H1 (cell line): ENCODE measurements around the gene ARSB. TPM values are rescaled to one million over a fixed set of nuclear protein-coding genes. Genes with fewer than 3 reads are reported as not detected.
"Not testable (repeated sequence)": the region's sequence is repeated elsewhere in the genome, so short reads cannot be mapped to it uniquely, and the experiment has no call there.

Experiments
- CTCF ChIA-PET: fragments of 300-600 bp; sonication (Branson Sonifier 250); formaldehyde crosslinking; loops from one replicate; lab custom pipeline; 2021; ENCODE audit not compliant: partially characterized antibody; lab: Charles Lee
- POLR2A ChIA-PET: fragments of 300-600 bp; sonication (Branson Sonifier 250); formaldehyde crosslinking; loops from one replicate; lab custom pipeline; 2021; ENCODE audit warnings: inconsistent platforms; ENCODE audit not compliant: partially characterized antibody; lab: Charles Lee
- DNase-seq, 2 experiments: peaks; one replicate each; pipeline versions ENCODE4 v3.0.0 to v3.0.0-alpha.2; 2010 to 2022; ENCODE audit warnings: low spot score in 2 of 2, low read depth in 1 of 2, mixed read lengths in 1 of 2
- FAIRE-seq: peaks from 2 replicates; lab custom pipeline; 2011; peaks lifted over from hg19 to GRCh38; lab: Jason Lieb, UNC
- H2AFZ ChIP-seq: 2 replicates; pipeline ENCODE4 v1.8.1; 2012; ENCODE audit warnings: low read length, inconsistent platforms
- H2AK5ac ChIP-seq: 2 replicates; pipeline ENCODE4 v1.6.1; 2013; ENCODE audit warnings: low read depth, low read length
- H2BK120ac ChIP-seq: replicated peaks from 2 replicates; pipeline ENCODE3; 2013; ENCODE audit warnings: low read depth, low read length, inconsistent platforms
- H2BK12ac ChIP-seq: 2 replicates; pipeline ENCODE4 v1.6.1; 2013; ENCODE audit warnings: low read depth, low read length
- H2BK15ac ChIP-seq: 2 replicates; pipeline ENCODE4 v1.6.1; 2013; ENCODE audit warnings: low read length
- H2BK20ac ChIP-seq: 2 replicates; pipeline ENCODE4 v1.6.1; 2013; ENCODE audit warnings: low read length
- H2BK5ac ChIP-seq: 2 replicates; pipeline ENCODE4 v1.6.1; 2013; ENCODE audit warnings: low read depth, low read length
- H3K14ac ChIP-seq: 2 replicates; pipeline ENCODE4 v1.6.1; 2013; ENCODE audit warnings: inconsistent platforms; ENCODE audit not compliant: insufficient read length
- H3K18ac ChIP-seq: 2 replicates; pipeline ENCODE4 v1.6.1; 2013; ENCODE audit warnings: low read length; ENCODE audit errors: extremely low read depth
- H3K23ac ChIP-seq: 2 replicates; pipeline ENCODE4 v1.6.1; 2013; ENCODE audit warnings: inconsistent platforms; ENCODE audit not compliant: insufficient read length
- H3K23me2 ChIP-seq: 2 replicates; pipeline ENCODE4 v1.6.1; 2013; ENCODE audit warnings: low read depth, low read length
- H3K27ac ChIP-seq: 2 replicates; pipeline ENCODE4 v1.6.1; 2011; ENCODE audit warnings: low read depth, low read length, inconsistent platforms
- H3K27me3 ChIP-seq, 4 experiments: replicated peaks in 1 of 4; 1 replicate in 1 of 4; 2 replicates in 3 of 4; pipeline versions ENCODE4 v1.6.1 to v1.8.1; 2011 to 2013; ENCODE audit warnings: low read length in 3 of 4, mild to moderate bottlenecking in 3 of 4, inconsistent platforms in 2 of 4, mixed read lengths in 2 of 4, moderate library complexity in 1 of 4; ENCODE audit not compliant: control insufficient read depth in 3 of 4, insufficient read depth in 3 of 4; ENCODE audit errors: extremely low read depth in 1 of 4
- H3K36me3 ChIP-seq, 4 experiments: 2 replicates each; pipeline versions ENCODE4 v1.6.1 to v1.8.1; 2011 to 2013; ENCODE audit warnings: mild to moderate bottlenecking in 4 of 4, low read length in 3 of 4, moderate library complexity in 2 of 4, control low read depth in 1 of 4, inconsistent platforms in 1 of 4; ENCODE audit not compliant: insufficient read depth in 4 of 4, control insufficient read depth in 2 of 4
- H3K4ac ChIP-seq: replicated peaks from 2 replicates; pipeline ENCODE3; 2013; ENCODE audit warnings: low read length, low read depth, mixed read lengths, inconsistent platforms; ENCODE audit not compliant: insufficient read length
- H3K4me1 ChIP-seq, 4 experiments: replicated peaks in 1 of 4; 1 replicate in 1 of 4; 2 replicates in 3 of 4; pipeline versions ENCODE4 v1.6.1 to v1.8.1; 2011 to 2013; ENCODE audit warnings: low read length in 3 of 4, inconsistent platforms in 2 of 4, mixed read lengths in 1 of 4; ENCODE audit not compliant: insufficient read depth in 4 of 4, control insufficient read depth in 3 of 4
- H3K4me2 ChIP-seq, 2 experiments: 2 replicates each; pipeline versions ENCODE4 v1.6.1 to v1.8.1; 2011 to 2013; ENCODE audit warnings: low read depth in 2 of 2, low read length in 2 of 2, control low read depth in 1 of 2, inconsistent platforms in 1 of 2, mild to moderate bottlenecking in 1 of 2; ENCODE audit not compliant: insufficient read depth in 1 of 2
- H3K4me3 ChIP-seq, 4 experiments: fragments of 200-600, 300-600 bp in 1 of 4; sonication (generic), shearing (Covaris generic), sonication (Bioruptor Twin) in 1 of 4; 2 replicates each; pipeline versions ENCODE4 v1.5.1 to v1.8.1; 2011 to 2016; ENCODE audit warnings: low read length in 4 of 4, low read depth in 3 of 4, control low read depth in 2 of 4, inconsistent platforms in 2 of 4, mild to moderate bottlenecking in 2 of 4, mixed read lengths in 1 of 4, moderate library complexity in 1 of 4; ENCODE audit not compliant: insufficient read depth in 2 of 4; ENCODE audit errors: extremely low read depth in 1 of 4
- H3K56ac ChIP-seq: replicated peaks from 2 replicates; pipeline ENCODE3; 2013; ENCODE audit warnings: low read depth, mild to moderate bottlenecking, mixed read lengths, low read length, inconsistent platforms; ENCODE audit not compliant: insufficient read length
- H3K79me1 ChIP-seq: 2 replicates; pipeline ENCODE4 v1.6.1; 2013; ENCODE audit warnings: low read depth, low read length, control low read depth
- H3K79me2 ChIP-seq, 2 experiments: 2 replicates each; pipeline versions ENCODE4 v1.6.1 to v1.8.1; 2012 to 2013; ENCODE audit warnings: low read length in 2 of 2, mild to moderate bottlenecking in 2 of 2, inconsistent platforms in 1 of 2; ENCODE audit not compliant: insufficient read depth in 2 of 2, control insufficient read depth in 1 of 2
- H3K9ac ChIP-seq, 4 experiments: replicated peaks in 1 of 4; 1 replicate in 1 of 4; 2 replicates in 3 of 4; pipeline versions ENCODE4 v1.6.1 to v1.8.1; 2011 to 2013; ENCODE audit warnings: low read depth in 3 of 4, low read length in 3 of 4, control low read depth in 2 of 4, mild to moderate bottlenecking in 2 of 4, moderate library complexity in 2 of 4, inconsistent platforms in 1 of 4; ENCODE audit errors: extremely low read depth in 1 of 4
- H3K9me3 ChIP-seq, 2 experiments: 2 replicates each; pipeline versions ENCODE4 v1.6.1 to v1.8.1; 2012 to 2013; ENCODE audit warnings: mild to moderate bottlenecking in 2 of 2, moderate library complexity in 2 of 2, control low read depth in 1 of 2, inconsistent platforms in 1 of 2, low read depth in 1 of 2, low read length in 1 of 2, mixed read lengths in 1 of 2; ENCODE audit not compliant: insufficient read depth in 2 of 2
- H4K20me1 ChIP-seq, 2 experiments: replicated peaks in 1 of 2; 2 replicates each; pipeline versions ENCODE3 to v1.8.1; 2011 to 2013; ENCODE audit warnings: inconsistent platforms in 2 of 2, low read length in 2 of 2, mild to moderate bottlenecking in 1 of 2; ENCODE audit not compliant: insufficient read depth in 2 of 2, control insufficient read depth in 1 of 2
- H4K5ac ChIP-seq: 2 replicates; pipeline ENCODE4 v1.6.1; 2013; ENCODE audit warnings: low read length, low read depth, mixed read lengths, inconsistent platforms; ENCODE audit not compliant: insufficient read length
- H4K8ac ChIP-seq: 2 replicates; pipeline ENCODE4 v1.8.0; 2013; ENCODE audit warnings: mild to moderate bottlenecking, moderate library complexity, low read length, inconsistent platforms; ENCODE audit not compliant: insufficient read depth; ENCODE audit errors: extremely low read depth
- H4K91ac ChIP-seq: replicated peaks from 2 replicates; pipeline ENCODE3; 2013; ENCODE audit warnings: low read length, mixed read lengths, inconsistent platforms; ENCODE audit not compliant: insufficient read length
- WGBS, 2 experiments: shearing (Covaris generic) in 1 of 2; methylation state at CpG; one replicate each; pipeline versions ENCODE4 v1.1.6 to v1.1.7; 2013 to 2015; ENCODE audit warnings: low lambda C conversion rate in 2 of 2, mixed read lengths in 2 of 2, inconsistent platforms in 1 of 2, low coverage in 1 of 2, missing lambda C conversion rate in 1 of 2; ENCODE audit not compliant: insufficient replicate concordance in 2 of 2, insufficient coverage in 1 of 2, insufficient read length in 1 of 2; ENCODE audit errors: extremely low coverage in 1 of 2, missing lambda C conversion rate in 1 of 2; 5-methylcytosine and 5-hydroxymethylcytosine counted together
- polyA plus RNA-seq, 7 experiments: library from polyadenylated mRNA; depleted of rRNA in 3 of 7; stranded (reverse) in 5 of 7; unstranded in 2 of 7; fragments of >200 nt in 5 of 7; fragments of 200-250 nt in 2 of 7; gene quantifications; 1 replicate in 5 of 7; 2 replicates in 1 of 7; 4 replicates in 1 of 7; pipeline versions ENCODE4 v1.2.1 to v1.2.3, GENCODE V29; 2011 to 2013; ENCODE audit warnings: missing spikeins in 2 of 7, mixed read lengths in 2 of 7
- total RNA-seq: library from RNA; stranded (reverse); fragmentation: NEBNext Ultra II Directional; extraction: Animal tissue kit (Norgen Biotek cat#: 25700); gene quantifications from 2 replicates; pipeline ENCODE4 v1.2.1, GENCODE V29; 2021

Gene ARSB
- total and polyA plus RNA-seq, 2 of the 8 experiments (the other 6 are each of a cell fraction or from before 2014, with no cell fraction given): 6.4 to 13.9 TPM

GRCh38 chr5:78983194-78983593, 1.9 kb downstream of the ARSB start:
- H3K36me3 ChIP-seq, H3K27me3 ChIP-seq, H3K23ac ChIP-seq, H2AK5ac ChIP-seq, H3K18ac ChIP-seq, H3K79me1 ChIP-seq, H2BK20ac ChIP-seq, H4K20me1 ChIP-seq, H3K14ac ChIP-seq, H3K27ac ChIP-seq, H3K56ac ChIP-seq, DNase-seq, H3K9ac ChIP-seq, FAIRE-seq, H3K9me3 ChIP-seq, H4K91ac ChIP-seq, H4K8ac ChIP-seq, H4K5ac ChIP-seq, H3K79me2 ChIP-seq: not testable (repeated sequence)
- Histone ChIP-seq H2BK120ac (peak overlapping the region; percentile 2), H2BK15ac (peak overlapping the region; percentile 40; the same call in 1 of the 2 replicates), H3K4me3 (peak overlapping the region in 1 of 4 experiments; percentile 81; a peak in 1 of 8 replicates), H3K4me1 (peaks cover 4 to 14% (median 9%) of the 10 kb centered on the region in 4 experiments; a peak in 6 of 7 replicates), H2AFZ (0 out of 2 replicates have a peak overlapping the region, but pooled peaks have one; percentile 59), H3K23me2 (peaks cover 10% of the 10 kb centered on the region; the same call in 1 of the 2 replicates), H2BK5ac (0 out of 2 replicates have a peak overlapping the region, but pooled peaks have one; percentile 3), H2BK12ac (peak overlapping the region; percentile 4; the same call in 1 of the 2 replicates), H3K4ac (peak overlapping the region; percentile 4), H3K4me2 (peak overlapping the region; percentile 61 to 80)
- ChIA-PET POLR2A (interaction anchor here (2.9 to 3.1 kb wide), 2 partner anchors 9 to 10 kb away, joined by 9 to 17 read pairs; no protein-coding TSS in a partner anchor), CTCF (interaction anchor here (0.7 to 2.0 kb wide), 2 partner anchors 20 to 21 kb away, joined by 3 to 4 read pairs; no protein-coding TSS in a partner anchor)
- 89% methylated on average over 9 of the region's 9 CpGs; no CpG with 5 or more reads in 1 of the 2 experiments for WGBS, 2 experiments
